HepG2 (cell line): ENCODE results near the gene STEAP1. TPM values are rescaled to one million over a fixed set of nuclear protein-coding genes. Genes with fewer than 3 reads are reported as not detected.
"Not testable (repeated sequence)": the region's sequence is repeated elsewhere in the genome, so short reads cannot be mapped to it uniquely, and the experiment has no call there.

Experiments used
- ARID4A ChIP-seq: sonication (generic); formaldehyde crosslinking; IDR thresholded peaks from 2 replicates; pipeline ENCODE4 v1.5.0; 2020; ENCODE audit warnings: mild to moderate bottlenecking, missing genetic modification reagents, borderline replicate concordance
- ARNT2 ChIP-seq: sonication (generic); formaldehyde crosslinking; IDR thresholded peaks from 2 replicates; pipeline ENCODE4 v1.8.0; 2022; ENCODE audit warnings: mild to moderate bottlenecking, low read depth, missing genetic modification reagents, moderate library complexity
- FOXJ3 ChIP-seq: sonication (generic); formaldehyde crosslinking; IDR thresholded peaks from 2 replicates; pipeline ENCODE4 v1.4.0; 2020; ENCODE audit warnings: missing genetic modification reagents, mild to moderate bottlenecking, borderline replicate concordance
- JARID2 ChIP-seq: sonication (generic); formaldehyde crosslinking; IDR thresholded peaks from 2 replicates; pipeline ENCODE4 v1.8.1; 2023; ENCODE audit warnings: missing genetic modification reagents, inconsistent platforms; ENCODE audit not compliant: insufficient replicate concordance
- KDM4B ChIP-seq: sonication (generic); formaldehyde crosslinking; IDR thresholded peaks from 2 replicates; pipeline ENCODE4 v1.4.0; 2020; ENCODE audit warnings: missing genetic modification reagents
- LCORL ChIP-seq, 2 experiments: fragments of 450-650 bp in 1 of 2; sonication (generic) in 1 of 2; formaldehyde crosslinking in 1 of 2; IDR thresholded peaks; 2 replicates each; pipeline versions ENCODE4 v1.5.0 to v1.6.1; 2017 to 2020; ENCODE audit warnings: antibody characterized with exemption in 1 of 2, missing genetic modification reagents in 1 of 2
- MIXL1 ChIP-seq: IDR thresholded peaks from 2 replicates; pipeline ENCODE4 v1.6.1; 2016
- NR0B2 ChIP-seq: sonication (generic); formaldehyde crosslinking; IDR thresholded peaks from 2 replicates; pipeline ENCODE4 v1.4.0; 2020; ENCODE audit warnings: mild to moderate bottlenecking, missing genetic modification reagents
- ONECUT2 ChIP-seq: sonication (generic); formaldehyde crosslinking; IDR thresholded peaks from 2 replicates; pipeline ENCODE4 v1.4.0; 2020; ENCODE audit warnings: missing genetic modification reagents
- SAP130 ChIP-seq: IDR thresholded peaks from 2 replicates; pipeline ENCODE4 v1.6.1; 2016; ENCODE audit warnings: low read depth
- SP5 ChIP-seq: IDR thresholded peaks from 2 replicates; pipeline ENCODE4 v1.6.1; 2016; ENCODE audit warnings: low read depth, borderline replicate concordance
- TFAP4 ChIP-seq: sonication (generic); IDR thresholded peaks from 2 replicates; pipeline ENCODE4 v1.6.1; 2016; ENCODE audit warnings: low read depth, borderline replicate concordance
- YY1 ChIP-seq: IDR thresholded peaks from 2 replicates; pipeline ENCODE4 v1.6.1; 2011; ENCODE audit warnings: low read length, low read depth, moderate library complexity, mild to moderate bottlenecking; ENCODE audit not compliant: insufficient read depth, insufficient replicate concordance
- ZBTB14 ChIP-seq: sonication (generic); formaldehyde crosslinking; IDR thresholded peaks from 2 replicates; pipeline ENCODE4 v1.4.0; 2020; ENCODE audit warnings: missing genetic modification reagents
- ZNF430 ChIP-seq: sonication (generic); formaldehyde crosslinking; IDR thresholded peaks from 2 replicates; pipeline ENCODE4 v1.9.0; 2021; ENCODE audit warnings: mild to moderate bottlenecking, missing genetic modification reagents
- ZNF44 ChIP-seq: sonication (generic); formaldehyde crosslinking; IDR thresholded peaks from 2 replicates; pipeline ENCODE4 v1.5.1; 2020; ENCODE audit warnings: mild to moderate bottlenecking, missing genetic modification reagents
- ZNF687 ChIP-seq: sonication (generic); formaldehyde crosslinking; IDR thresholded peaks from 2 replicates; pipeline ENCODE4 v1.5.1; 2020; ENCODE audit warnings: mild to moderate bottlenecking, missing genetic modification reagents, moderate library complexity
- polyA plus RNA-seq, 8 experiments: library from polyadenylated mRNA; depleted of rRNA in 3 of 8; stranded (reverse) in 7 of 8; unstranded in 1 of 8; fragments of >200 nt; fragmentation: Illumina TruSeq in 4 of 8; extraction: Trizol in 4 of 8; gene quantifications; 2 replicates each; pipeline versions ENCODE4 v1.2.1 to v1.2.3, GENCODE V29; 2011 to 2016; ENCODE audit warnings: low read depth in 4 of 8, missing spikeins in 1 of 8, mixed read lengths in 1 of 8; ENCODE audit not compliant: insufficient read depth in 1 of 8
- total RNA-seq, 5 experiments: library from RNA; depleted of rRNA; stranded (reverse); fragments of >200 nt; fragmentation: Illumina TruSeq; extraction: Trizol; gene quantifications; 2 replicates each; pipeline ENCODE4 v1.2.3, GENCODE V29; 2016; ENCODE audit warnings: low read depth in 1 of 5

STEAP1 gene
- total and polyA plus RNA-seq, 2 of the 13 experiments (the other 11 are each of a cell fraction or from before 2014, with no cell fraction given): 23.2 to 24.2 TPM

- TF ChIP-seq ZNF687 (peak; percentile 96), MIXL1 (CRISPR knock-in tag) (peak; percentile 67; the same call in 1 of the 2 replicates), SAP130 (CRISPR knock-in tag) (peak; percentile 84), TFAP4 (peak; percentile 56; the same call in 1 of the 2 replicates), ZNF430 (peak; percentile 69; the same call in 1 of the 2 replicates), ARNT2 (peak; percentile 91), LCORL (CRISPR knock-in tag; IDR thresholded peaks at IDR 0.05) (peak; percentile 77), ZNF44 (0 out of 2 replicates have a peak, but pooled peaks have one; percentile 47), KDM4B (CRISPR knock-in tag) (peak; percentile 38; the same call in 1 of the 2 replicates), ONECUT2 (peak; percentile 64), FOXJ3 (CRISPR knock-in tag) (peak; percentile 68; the same call in 1 of the 2 replicates), JARID2 (peak; percentile 34), NR0B2 (CRISPR knock-in tag) (peak; percentile 84), YY1 (peak; percentile 64), SP5 (CRISPR knock-in tag) (peak; percentile 72), ARID4A (peak; percentile 85), ZBTB14 (peak; percentile 59; the same call in 1 of the 2 replicates)
- TF ChIP-seq LCORL (IDR thresholded peaks at IDR 0.05): not testable (repeated sequence)
These were observed at the start of gene STEAP1 (continued) for GRCh38 chr7:90153943-90154771.
